ENCODE measurements around the gene SELENOI.

DNA sequence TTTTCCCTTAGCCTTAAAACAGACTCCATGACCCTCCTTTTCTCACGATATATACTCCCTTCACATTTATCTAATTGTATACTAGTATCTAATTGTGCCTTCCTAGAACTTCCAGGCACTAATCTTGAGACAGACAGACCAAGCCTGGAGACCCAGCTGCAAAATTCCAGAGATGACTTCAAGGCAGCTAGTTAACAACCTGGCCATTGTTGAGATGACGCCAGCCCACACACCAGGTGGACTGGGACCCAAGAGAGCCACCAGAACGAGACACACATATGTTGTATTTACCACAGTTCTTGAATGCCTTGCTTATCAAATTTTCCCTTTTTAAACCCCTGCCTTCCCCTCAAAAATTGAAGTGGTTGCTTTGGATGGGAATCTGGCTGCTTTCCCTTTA, 48.9 kb upstream of the SELENOI start:
- TF ChIP-seq POLR2AphosphoS5 (IDR thresholded peaks at IDR 0.05; ENCODE audit: insufficient read depth, low read depth, low read length) (no peak), POLR2A (IDR thresholded peaks at IDR 0.05; ENCODE audit: low read depth, low read length) (no peak), EZH2 (IDR thresholded peaks at IDR 0.05; ENCODE audit: borderline replicate concordance, low read depth, low read length, severe bottlenecking) (no peak), MYC (IDR thresholded peaks at IDR 0.05; ENCODE audit: low read depth, low read length) (no peak), FOS (IDR thresholded peaks at IDR 0.05; ENCODE audit: borderline replicate concordance, insufficient read depth, low read length) (no peak)
- TF ChIP-seq, protein P1, sequence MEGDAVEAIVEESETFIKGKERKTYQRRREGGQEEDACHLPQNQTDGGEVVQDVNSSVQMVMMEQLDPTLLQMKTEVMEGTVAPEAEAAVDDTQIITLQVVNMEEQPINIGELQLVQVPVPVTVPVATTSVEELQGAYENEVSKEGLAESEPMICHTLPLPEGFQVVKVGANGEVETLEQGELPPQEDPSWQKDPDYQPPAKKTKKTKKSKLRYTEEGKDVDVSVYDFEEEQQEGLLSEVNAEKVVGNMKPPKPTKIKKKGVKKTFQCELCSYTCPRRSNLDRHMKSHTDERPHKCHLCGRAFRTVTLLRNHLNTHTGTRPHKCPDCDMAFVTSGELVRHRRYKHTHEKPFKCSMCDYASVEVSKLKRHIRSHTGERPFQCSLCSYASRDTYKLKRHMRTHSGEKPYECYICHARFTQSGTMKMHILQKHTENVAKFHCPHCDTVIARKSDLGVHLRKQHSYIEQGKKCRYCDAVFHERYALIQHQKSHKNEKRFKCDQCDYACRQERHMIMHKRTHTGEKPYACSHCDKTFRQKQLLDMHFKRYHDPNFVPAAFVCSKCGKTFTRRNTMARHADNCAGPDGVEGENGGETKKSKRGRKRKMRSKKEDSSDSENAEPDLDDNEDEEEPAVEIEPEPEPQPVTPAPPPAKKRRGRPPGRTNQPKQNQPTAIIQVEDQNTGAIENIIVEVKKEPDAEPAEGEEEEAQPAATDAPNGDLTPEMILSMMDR (IDR thresholded peaks at IDR 0.05; ENCODE audit: extremely low read depth in 1 of 2, insufficient read depth in 1 of 2, low read depth in 1 of 2, low read length in 2 of 2): no peak
- TF ChIP-seq, protein P2, sequence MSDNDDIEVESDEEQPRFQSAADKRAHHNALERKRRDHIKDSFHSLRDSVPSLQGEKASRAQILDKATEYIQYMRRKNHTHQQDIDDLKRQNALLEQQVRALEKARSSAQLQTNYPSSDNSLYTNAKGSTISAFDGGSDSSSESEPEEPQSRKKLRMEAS (IDR thresholded peaks at IDR 0.05; ENCODE audit: insufficient read depth, insufficient read length): no peak
